Measurements from ENCODE around the gene ITSN1. TPM values are rescaled to one million over a fixed set of nuclear protein-coding genes. Genes with fewer than 3 reads are reported as not detected.

ITSN1 gene
- polyA plus RNA-seq, 1 donor from 2014 or later = 35.1 TPM

- Histone ChIP-seq H3K27ac (ENCODE audit: low read length) (no peak overlapping the region), H3F3A (ENCODE audit: insufficient read depth, low read length, poor library complexity, severe bottlenecking) (no peaks in the 10 kb centered on the region), H3K4me2 (ENCODE audit: low read length) (no peak overlapping the region), H3K4me3 (ENCODE audit: low read length) (no peak overlapping the region), H3K9me2 (ENCODE audit: insufficient read depth, low read length) (no peaks in the 10 kb centered on the region), H3K27me3 (ENCODE audit: insufficient read depth, low read depth, low read length) (no peaks in the 10 kb centered on the region), H3K9ac (ENCODE audit: low read length) (no peak overlapping the region), H3K36me3 (ENCODE audit: insufficient read depth, low read length) (peaks cover 15% of the 10 kb centered on the region), H4K20me1 (ENCODE audit: insufficient read depth) (no peaks in the 10 kb centered on the region), H2AFZ (ENCODE audit: low read depth, low read length) (no peak overlapping the region), H3K9me3 (ENCODE audit: low read length) (no peaks in the 10 kb centered on the region), H3K79me2 (replicated peaks; ENCODE audit: insufficient read depth, low read length) (no peaks in the 10 kb centered on the region)
- TF ChIP-seq EP300 (conservative IDR thresholded peaks at IDR 0.05; ENCODE audit: poor library complexity, severe bottlenecking) = no peak
- no peak for TF ChIP-seq MXI1 (conservative IDR thresholded peaks at IDR 0.05; ENCODE audit: poor library complexity, severe bottlenecking)
- TF ChIP-seq SMC3 (conservative IDR thresholded peaks at IDR 0.05; ENCODE audit: poor library complexity) = no peak
- TF ChIP-seq POLR2AphosphoS5 (IDR thresholded peaks at IDR 0.05) = no peak
- TF ChIP-seq RAD21 (conservative IDR thresholded peaks at IDR 0.05) = no peak
- no peak for TF ChIP-seq REST (IDR thresholded peaks at IDR 0.05; ENCODE audit: borderline replicate concordance)
- TF ChIP-seq TAF1 (IDR thresholded peaks at IDR 0.05; ENCODE audit: low read depth) = no peak
- TF ChIP-seq CTCF (IDR thresholded peaks at IDR 0.05; ENCODE audit: poor library complexity, severe bottlenecking) = no peak
- no peak for TF ChIP-seq EZH2 (IDR thresholded peaks at IDR 0.05; ENCODE audit: borderline replicate concordance, insufficient read depth, low read length, poor library complexity, severe bottlenecking)
Measured at GRCh38 chr21:33821503-33822322, 179.4 kb downstream of the ITSN1 start.

GRCh38 chr21:33824156-33824941, 182.0 kb downstream of the ITSN1 start:
- no peaks in the 10 kb centered on the region for H3K9me2 ChIP-seq (ENCODE audit: insufficient read depth, low read length)

More at GRCh38 chr21:33824156-33824941, 182.0 kb downstream of the ITSN1 start:
- no peak overlapping the region for H3K4me2 ChIP-seq (ENCODE audit: low read length)
- no peaks in the 10 kb centered on the region for H3F3A ChIP-seq (ENCODE audit: insufficient read depth, low read length, poor library complexity, severe bottlenecking)
- H3K27ac ChIP-seq (ENCODE audit: low read length) = no peak overlapping the region
- H3K36me3 ChIP-seq (ENCODE audit: insufficient read depth, low read length) = no peaks in the 10 kb centered on the region
- no peak overlapping the region for H3K4me3 ChIP-seq (ENCODE audit: low read length)
- no peaks in the 10 kb centered on the region for H3K27me3 ChIP-seq (ENCODE audit: insufficient read depth, low read depth, low read length)
- no peak for TF ChIP-seq TAF1 (IDR thresholded peaks at IDR 0.05; ENCODE audit: low read depth)
- TF ChIP-seq CTCF (IDR thresholded peaks at IDR 0.05; ENCODE audit: poor library complexity, severe bottlenecking) = no peak
- no peak for TF ChIP-seq POLR2AphosphoS5 (IDR thresholded peaks at IDR 0.05)
- no peak for TF ChIP-seq RAD21 (conservative IDR thresholded peaks at IDR 0.05)
- no peak for TF ChIP-seq EP300 (conservative IDR thresholded peaks at IDR 0.05; ENCODE audit: poor library complexity, severe bottlenecking)
- no peak for TF ChIP-seq MXI1 (conservative IDR thresholded peaks at IDR 0.05; ENCODE audit: poor library complexity, severe bottlenecking)
- H4K20me1 ChIP-seq (ENCODE audit: insufficient read depth) = no peaks in the 10 kb centered on the region
- no peaks in the 10 kb centered on the region for H3K9me3 ChIP-seq (ENCODE audit: low read length)
- H2AFZ ChIP-seq (ENCODE audit: low read depth, low read length) = no peak overlapping the region
- no peaks in the 10 kb centered on the region for H3K79me2 ChIP-seq (replicated peaks; ENCODE audit: insufficient read depth, low read length)
- no peak overlapping the region for H3K9ac ChIP-seq (ENCODE audit: low read length)
